ENCODE measurements around the gene SYNPR. TPM values are rescaled to one million over a fixed set of nuclear protein-coding genes. Genes with fewer than 3 reads are reported as not detected.
A peak's percentile ranks its signal among the peaks of the same experiment; 100 is the strongest.

SYNPR gene
- total RNA-seq, 1 donor = not detected

DNA sequence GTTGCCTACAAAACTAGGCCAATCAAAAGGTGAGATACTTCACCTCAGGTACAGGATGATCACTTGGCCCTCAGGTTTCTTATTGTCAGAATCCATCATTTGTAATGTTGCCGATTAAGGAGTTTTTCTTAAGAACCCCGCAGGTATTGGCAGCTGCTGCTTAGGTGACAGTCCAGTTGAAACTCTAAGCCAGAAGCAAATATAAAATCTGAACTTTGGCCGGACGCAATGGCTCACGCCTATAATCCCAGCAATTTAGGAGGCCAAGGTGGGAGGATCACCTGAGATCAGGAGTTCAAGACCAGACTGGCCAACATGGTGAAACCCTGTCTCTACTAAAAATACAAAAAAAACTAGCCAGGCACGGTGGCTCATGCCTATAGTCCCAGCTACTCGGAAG lies 331.3 kb downstream of the SYNPR start:
- Histone ChIP-seq H3K27me3 (ENCODE audit: insufficient read depth, low read length) (peaks cover 4% of the 10 kb centered on the region), H3K36me3 (ENCODE audit: insufficient read depth, low read length) (no peaks in the 10 kb centered on the region), H3K79me2 (ENCODE audit: insufficient read depth, low read length) (no peaks in the 10 kb centered on the region), H3K4me3 (ENCODE audit: insufficient read depth, low read length) (no peak overlapping the region), H3K9me3 (ENCODE audit: low read depth, low read length) (no peaks in the 10 kb centered on the region), H3K27ac (ENCODE audit: low read depth, low read length) (no peak overlapping the region), H2AFZ (ENCODE audit: low read length) (no peak overlapping the region), H4K20me1 (ENCODE audit: insufficient read depth, low read length) (no peaks in the 10 kb centered on the region), H3K4me1 (ENCODE audit: insufficient read depth, low read length) (peaks cover 8% of the 10 kb centered on the region), H3K4me2 (ENCODE audit: insufficient read depth, low read length) (no peak overlapping the region)
- TF ChIP-seq, protein P1, sequence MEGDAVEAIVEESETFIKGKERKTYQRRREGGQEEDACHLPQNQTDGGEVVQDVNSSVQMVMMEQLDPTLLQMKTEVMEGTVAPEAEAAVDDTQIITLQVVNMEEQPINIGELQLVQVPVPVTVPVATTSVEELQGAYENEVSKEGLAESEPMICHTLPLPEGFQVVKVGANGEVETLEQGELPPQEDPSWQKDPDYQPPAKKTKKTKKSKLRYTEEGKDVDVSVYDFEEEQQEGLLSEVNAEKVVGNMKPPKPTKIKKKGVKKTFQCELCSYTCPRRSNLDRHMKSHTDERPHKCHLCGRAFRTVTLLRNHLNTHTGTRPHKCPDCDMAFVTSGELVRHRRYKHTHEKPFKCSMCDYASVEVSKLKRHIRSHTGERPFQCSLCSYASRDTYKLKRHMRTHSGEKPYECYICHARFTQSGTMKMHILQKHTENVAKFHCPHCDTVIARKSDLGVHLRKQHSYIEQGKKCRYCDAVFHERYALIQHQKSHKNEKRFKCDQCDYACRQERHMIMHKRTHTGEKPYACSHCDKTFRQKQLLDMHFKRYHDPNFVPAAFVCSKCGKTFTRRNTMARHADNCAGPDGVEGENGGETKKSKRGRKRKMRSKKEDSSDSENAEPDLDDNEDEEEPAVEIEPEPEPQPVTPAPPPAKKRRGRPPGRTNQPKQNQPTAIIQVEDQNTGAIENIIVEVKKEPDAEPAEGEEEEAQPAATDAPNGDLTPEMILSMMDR (IDR thresholded peaks at IDR 0.05; ENCODE audit: extremely low read depth, low read depth, low read length) = no peak
- no peak for DNase-seq (ENCODE audit: insufficient read length, low spot score, missing footprints)

DNA sequence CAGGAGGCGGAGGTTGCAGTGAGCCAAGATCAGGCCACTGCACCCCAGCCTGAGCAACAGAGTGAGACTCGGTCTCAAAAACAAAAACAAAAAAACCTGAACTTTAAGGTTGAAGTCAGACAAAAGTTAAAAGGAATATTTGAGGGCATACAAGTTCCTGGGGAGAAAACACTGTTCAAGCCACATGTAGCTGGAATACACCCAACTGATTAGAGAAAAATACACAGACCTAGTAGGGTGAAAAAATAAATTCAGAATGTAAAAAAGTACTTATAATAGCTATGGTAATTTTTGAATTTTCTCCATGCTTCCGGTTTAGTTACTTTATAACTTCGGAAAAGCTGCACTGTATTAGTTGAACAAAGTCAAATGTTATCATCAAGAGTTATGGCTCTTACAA lies 331.7 kb downstream of the SYNPR start:
- H3K9me3 ChIP-seq (ENCODE audit: low read depth, low read length) = no peaks in the 10 kb centered on the region
- TF ChIP-seq, protein P1 (IDR thresholded peaks at IDR 0.05; ENCODE audit: extremely low read depth, low read depth, low read length) = no peak
- H3K4me3 ChIP-seq (ENCODE audit: insufficient read depth, low read length) = no peak overlapping the region
- H2AFZ ChIP-seq (ENCODE audit: low read length) = no peak overlapping the region
- no peaks in the 10 kb centered on the region for H4K20me1 ChIP-seq (ENCODE audit: insufficient read depth, low read length)
- no peak overlapping the region for H3K27ac ChIP-seq (ENCODE audit: low read depth, low read length)
- peaks cover 4% of the 10 kb centered on the region for H3K27me3 ChIP-seq (ENCODE audit: insufficient read depth, low read length)
- DNase-seq (ENCODE audit: insufficient read length, low spot score, missing footprints) = no peak
- no peaks in the 10 kb centered on the region for H3K36me3 ChIP-seq (ENCODE audit: insufficient read depth, low read length)
- H3K4me2 ChIP-seq (ENCODE audit: insufficient read depth, low read length) = no peak overlapping the region
- peaks cover 8% of the 10 kb centered on the region for H3K4me1 ChIP-seq (ENCODE audit: insufficient read depth, low read length)
- H3K79me2 ChIP-seq (ENCODE audit: insufficient read depth, low read length) = no peaks in the 10 kb centered on the region

DNA sequence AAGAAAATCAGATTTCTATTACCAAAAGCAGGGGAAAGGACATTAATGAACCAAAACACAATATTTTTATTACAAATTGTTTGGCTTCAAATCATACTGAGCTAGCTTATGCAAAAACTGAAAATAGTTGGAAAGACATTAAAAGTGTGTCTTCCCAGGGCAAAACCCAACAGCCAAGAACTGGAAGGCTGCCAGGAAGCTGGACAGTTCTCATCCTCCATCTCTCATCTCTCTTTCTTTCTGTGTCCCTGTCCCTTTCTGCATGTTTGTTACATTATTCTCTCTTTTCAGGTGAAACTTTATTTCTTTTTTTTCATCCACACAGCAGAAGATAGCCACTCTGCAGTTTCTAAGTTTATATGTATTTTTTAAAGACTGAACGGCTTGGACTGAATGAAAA lies 333.3 kb downstream of the SYNPR start:
- no peak overlapping the region for H3K27ac ChIP-seq (ENCODE audit: low read depth, low read length)
- H3K27me3 ChIP-seq (ENCODE audit: insufficient read depth, low read length) = peaks cover 4% of the 10 kb centered on the region
- TF ChIP-seq, protein P1 (IDR thresholded peaks at IDR 0.05; ENCODE audit: extremely low read depth, low read depth, low read length) = no peak
- H3K4me2 ChIP-seq (ENCODE audit: insufficient read depth, low read length) = no peak overlapping the region
- no peaks in the 10 kb centered on the region for H3K9me3 ChIP-seq (ENCODE audit: low read depth, low read length)
- H3K4me1 ChIP-seq (ENCODE audit: insufficient read depth, low read length) = peaks cover 8% of the 10 kb centered on the region
- DNase-seq (ENCODE audit: insufficient read length, low spot score, missing footprints) = no peak
- H2AFZ ChIP-seq (ENCODE audit: low read length) = no peak overlapping the region
- no peak overlapping the region for H3K4me3 ChIP-seq (ENCODE audit: insufficient read depth, low read length)
- H3K79me2 ChIP-seq (ENCODE audit: insufficient read depth, low read length) = no peaks in the 10 kb centered on the region
- H3K36me3 ChIP-seq (ENCODE audit: insufficient read depth, low read length) = no peaks in the 10 kb centered on the region
- H4K20me1 ChIP-seq (ENCODE audit: insufficient read depth, low read length) = no peaks in the 10 kb centered on the region

DNA sequence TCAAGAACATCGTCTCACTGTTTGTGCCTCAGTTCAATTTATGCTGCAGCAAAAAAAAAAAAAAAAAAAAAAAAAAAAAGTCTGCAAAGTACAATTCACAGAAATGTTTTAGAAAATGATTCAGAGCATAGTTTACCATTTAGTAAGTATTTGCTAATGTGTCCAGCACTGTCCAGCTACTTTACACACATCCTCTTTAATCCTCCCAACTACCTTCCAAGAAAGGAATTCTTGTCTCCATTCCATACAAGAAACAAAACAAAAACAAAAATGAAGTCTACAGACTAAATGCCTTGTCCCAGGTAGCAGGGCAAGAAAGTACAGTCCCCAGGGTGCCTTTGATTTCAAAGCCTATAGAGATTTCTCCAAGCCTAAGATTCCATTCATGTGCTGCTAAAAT lies 335.5 kb downstream of the SYNPR start:
- Histone ChIP-seq H3K9me3 (ENCODE audit: low read depth, low read length) (no peaks in the 10 kb centered on the region), H3K27me3 (ENCODE audit: insufficient read depth, low read length) (no peaks in the 10 kb centered on the region), H3K4me1 (ENCODE audit: insufficient read depth, low read length) (peaks cover 8% of the 10 kb centered on the region), H3K27ac (ENCODE audit: low read depth, low read length) (no peak overlapping the region), H3K79me2 (ENCODE audit: insufficient read depth, low read length) (no peaks in the 10 kb centered on the region), H3K4me2 (ENCODE audit: insufficient read depth, low read length) (peak overlapping the region; percentile 7), H4K20me1 (ENCODE audit: insufficient read depth, low read length) (no peaks in the 10 kb centered on the region), H3K36me3 (ENCODE audit: insufficient read depth, low read length) (no peaks in the 10 kb centered on the region), H3K4me3 (ENCODE audit: insufficient read depth, low read length) (no peak overlapping the region), H2AFZ (ENCODE audit: low read length) (no peak overlapping the region)
- TF ChIP-seq, protein P1 (IDR thresholded peaks at IDR 0.05; ENCODE audit: extremely low read depth, low read depth, low read length) = no peak
- no peak for DNase-seq (ENCODE audit: insufficient read length, low spot score, missing footprints)
